Muscle layer of colon (tissue), 2 donors: Measurements from ENCODE around the gene CDKL1.

ENCODE experiments used
- H3K27ac ChIP-seq: one replicate; pipeline ENCODE4 v1.7.0; 2013; ENCODE audit warnings: low read depth, mild to moderate bottlenecking, low read length, moderate library complexity
- H3K27me3 ChIP-seq, 2 donors: one replicate each; pipeline ENCODE4 v1.7.0; 2013; ENCODE audit warnings: low read length in 2 of 2, mild to moderate bottlenecking in 2 of 2; ENCODE audit not compliant: insufficient read depth in 2 of 2, control insufficient read depth in 1 of 2
- H3K36me3 ChIP-seq: one replicate; pipeline ENCODE4 v1.7.0; 2013; ENCODE audit warnings: mild to moderate bottlenecking, low read length; ENCODE audit not compliant: insufficient read depth
- H3K4me1 ChIP-seq: one replicate; pipeline ENCODE4 v1.7.0; 2013; ENCODE audit warnings: mild to moderate bottlenecking, low read length; ENCODE audit not compliant: insufficient read depth
- H3K4me3 ChIP-seq, 2 donors: one replicate each; pipeline ENCODE4 v1.7.0; 2013; ENCODE audit warnings: low read length in 2 of 2, low read depth in 1 of 2, mild to moderate bottlenecking in 1 of 2, moderate library complexity in 1 of 2
- H3K9ac ChIP-seq: one replicate; pipeline ENCODE4 v1.7.0; 2013; ENCODE audit warnings: low read length
- H3K9me3 ChIP-seq: one replicate; pipeline ENCODE4 v1.7.0; 2013; ENCODE audit warnings: mild to moderate bottlenecking, low read length
- donor health status: abdominal sarcoma.
- donor health status: Adenocarcinoma of cecum.

CDKL1 gene

DNA sequence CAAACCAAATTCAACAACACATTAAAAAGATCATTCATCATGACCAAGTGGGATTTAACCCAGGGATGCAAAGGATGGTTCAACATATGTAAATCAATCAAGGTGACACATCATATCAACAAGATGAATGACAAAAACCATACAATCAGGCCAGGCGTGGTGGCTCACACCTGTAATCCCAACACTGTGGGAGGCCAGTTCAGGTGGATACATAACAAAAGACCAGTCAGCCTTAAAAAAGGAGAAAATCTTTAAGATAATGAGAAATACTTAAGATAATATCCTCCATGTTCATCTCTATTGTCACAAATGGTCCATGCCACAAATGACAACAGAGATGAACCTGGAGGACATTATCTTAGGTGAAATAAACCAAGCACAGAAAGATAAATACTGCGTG, 97.1 kb downstream of the CDKL1 start:
- no peaks in the 10 kb centered on the region for H3K4me1 ChIP-seq
- no peaks in the 10 kb centered on the region for H3K9me3 ChIP-seq
- H3K4me3 ChIP-seq, result no peak overlapping the region
- H3K9ac ChIP-seq, result no peak overlapping the region
- H3K27ac ChIP-seq, result no peak overlapping the region
- no peaks in the 10 kb centered on the region for H3K27me3 ChIP-seq
- H3K36me3 ChIP-seq, result no peaks in the 10 kb centered on the region

DNA sequence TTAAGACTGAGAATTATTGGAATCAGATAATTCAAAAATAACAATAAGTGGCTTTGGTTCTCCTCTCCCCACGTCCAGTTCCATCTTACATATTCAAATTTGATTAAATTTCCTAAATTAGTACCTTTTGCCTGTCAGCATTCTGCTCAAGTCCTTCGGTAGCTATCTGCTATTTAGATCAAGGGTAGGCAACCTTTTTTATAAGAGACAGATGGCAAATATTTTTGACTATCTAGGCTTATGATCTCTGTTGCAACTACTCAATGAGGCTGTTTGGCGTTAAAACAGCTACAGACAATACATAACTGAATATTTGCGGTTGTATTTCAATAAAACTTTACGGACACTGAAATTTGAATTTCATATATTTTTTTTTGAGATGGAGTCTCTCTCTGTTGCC, 106.4 kb downstream of the CDKL1 start:
- Histone ChIP-seq H3K4me3 (no peak overlapping the region), H3K27ac (no peak overlapping the region), H3K9ac (no peak overlapping the region), H3K9me3 (no peaks in the 10 kb centered on the region), H3K36me3 (no peaks in the 10 kb centered on the region), H3K4me1 (no peaks in the 10 kb centered on the region), H3K27me3 (no peaks in the 10 kb centered on the region)

- Histone ChIP-seq H3K27me3 (no peaks in the 10 kb centered on the region), H3K27ac (no peak overlapping the region), H3K4me1 (no peaks in the 10 kb centered on the region), H3K4me3 (no peak overlapping the region), H3K9ac (no peak overlapping the region), H3K9me3 (no peaks in the 10 kb centered on the region), H3K36me3 (no peaks in the 10 kb centered on the region)
Measured at GRCh38 chr14:50288146-50288545, 108.5 kb downstream of the CDKL1 start.

GRCh38 chr14:50285861-50286260, 110.8 kb downstream of the CDKL1 start:
- Histone ChIP-seq H3K9ac (no peak overlapping the region), H3K36me3 (no peaks in the 10 kb centered on the region), H3K9me3 (no peaks in the 10 kb centered on the region), H3K27ac (no peak overlapping the region), H3K4me3 (no peak overlapping the region), H3K4me1 (no peaks in the 10 kb centered on the region), H3K27me3 (no peaks in the 10 kb centered on the region)
